ENCODE results near the gene CTNND2.

- TF ChIP-seq, protein P1, sequence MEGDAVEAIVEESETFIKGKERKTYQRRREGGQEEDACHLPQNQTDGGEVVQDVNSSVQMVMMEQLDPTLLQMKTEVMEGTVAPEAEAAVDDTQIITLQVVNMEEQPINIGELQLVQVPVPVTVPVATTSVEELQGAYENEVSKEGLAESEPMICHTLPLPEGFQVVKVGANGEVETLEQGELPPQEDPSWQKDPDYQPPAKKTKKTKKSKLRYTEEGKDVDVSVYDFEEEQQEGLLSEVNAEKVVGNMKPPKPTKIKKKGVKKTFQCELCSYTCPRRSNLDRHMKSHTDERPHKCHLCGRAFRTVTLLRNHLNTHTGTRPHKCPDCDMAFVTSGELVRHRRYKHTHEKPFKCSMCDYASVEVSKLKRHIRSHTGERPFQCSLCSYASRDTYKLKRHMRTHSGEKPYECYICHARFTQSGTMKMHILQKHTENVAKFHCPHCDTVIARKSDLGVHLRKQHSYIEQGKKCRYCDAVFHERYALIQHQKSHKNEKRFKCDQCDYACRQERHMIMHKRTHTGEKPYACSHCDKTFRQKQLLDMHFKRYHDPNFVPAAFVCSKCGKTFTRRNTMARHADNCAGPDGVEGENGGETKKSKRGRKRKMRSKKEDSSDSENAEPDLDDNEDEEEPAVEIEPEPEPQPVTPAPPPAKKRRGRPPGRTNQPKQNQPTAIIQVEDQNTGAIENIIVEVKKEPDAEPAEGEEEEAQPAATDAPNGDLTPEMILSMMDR (IDR thresholded peaks at IDR 0.05; ENCODE audit: borderline replicate concordance, extremely low read depth, low read length, poor library complexity, severe bottlenecking), result no peak
- no peak for TF ChIP-seq EZH2 (IDR thresholded peaks at IDR 0.05; ENCODE audit: borderline replicate concordance, low read depth, low read length, severe bottlenecking)
Observed at GRCh38 chr5:11277323-11277722, 626.9 kb downstream of the CTNND2 start.

Data from DND-41 (cell line).